Suprapubic skin (tissue), 4 donors: ENCODE results near the gene COX17. TPM values are rescaled to one million over a fixed set of nuclear protein-coding genes. Genes with fewer than 3 reads are reported as not detected.

ENCODE experiments used
- DNase-seq, 2 donors: peaks; one replicate each; pipeline ENCODE4 v3.0.0-alpha.2; 2019; ENCODE audit warnings: low spot score in 2 of 2
- H3K27ac ChIP-seq: fragments of 200-600 bp; sonication (generic); one replicate; pipeline ENCODE4 v1.5.1; 2019
- H3K27me3 ChIP-seq: fragments of 200-600 bp; sonication (generic); one replicate; pipeline ENCODE4 v1.5.1; 2019
- H3K36me3 ChIP-seq: fragments of 200-600 bp; sonication (generic); one replicate; pipeline ENCODE4 v1.5.1; 2019
- H3K4me1 ChIP-seq: fragments of 200-600 bp; sonication (generic); one replicate; pipeline ENCODE4 v1.5.1; 2019
- H3K4me3 ChIP-seq: fragments of 200-600 bp; sonication (generic); one replicate; pipeline ENCODE4 v1.5.1; 2019; ENCODE audit warnings: mild to moderate bottlenecking
- H3K9me3 ChIP-seq: fragments of 200-600 bp; sonication (generic); one replicate; pipeline ENCODE4 v1.5.1; 2019
- EP300 ChIP-seq: sonication (generic); formaldehyde crosslinking; IDR thresholded peaks from one replicate; pipeline ENCODE4 v1.6.1; 2017; ENCODE audit warnings: antibody characterized with exemption
- POLR2A ChIP-seq, 2 donors: fragments of 450-650 bp; IDR thresholded peaks; one replicate each; pipeline ENCODE4 v1.6.1; 2017; ENCODE audit warnings: antibody characterized with exemption in 2 of 2, mild to moderate bottlenecking in 2 of 2, moderate library complexity in 2 of 2
- POLR2AphosphoS5 ChIP-seq, 3 donors: sonication (generic); formaldehyde crosslinking; IDR thresholded peaks; one replicate each; pipeline ENCODE4 v1.6.1; 2017; ENCODE audit warnings: antibody characterized with exemption in 3 of 3
- WGBS: methylation state at CpG from one replicate; pipeline ENCODE4 v1.1.5; 2018; 5-methylcytosine and 5-hydroxymethylcytosine counted together
- total RNA-seq, 4 donors: library from RNA; depleted of rRNA; stranded (reverse); fragments of >200 nt; gene quantifications; one replicate each; pipeline ENCODE4 v1.1.0, GENCODE V29; 2016
- TF ChIP-seq, protein P1 (sequence below), 2 donors: fragments of 200-600 bp in 1 of 2; fragments of 450-650 bp in 1 of 2; sonication (generic) in 1 of 2; IDR thresholded peaks; one replicate each; pipeline ENCODE4 v1.5.1; 2016 to 2019; ENCODE audit warnings: antibody characterized with exemption in 2 of 2, mild to moderate bottlenecking in 1 of 2, moderate library complexity in 1 of 2

The COX17 gene
- total RNA-seq, 4 donors from 2014 or later, result 22.1 to 29.8 (median 26.0) TPM

DNA sequence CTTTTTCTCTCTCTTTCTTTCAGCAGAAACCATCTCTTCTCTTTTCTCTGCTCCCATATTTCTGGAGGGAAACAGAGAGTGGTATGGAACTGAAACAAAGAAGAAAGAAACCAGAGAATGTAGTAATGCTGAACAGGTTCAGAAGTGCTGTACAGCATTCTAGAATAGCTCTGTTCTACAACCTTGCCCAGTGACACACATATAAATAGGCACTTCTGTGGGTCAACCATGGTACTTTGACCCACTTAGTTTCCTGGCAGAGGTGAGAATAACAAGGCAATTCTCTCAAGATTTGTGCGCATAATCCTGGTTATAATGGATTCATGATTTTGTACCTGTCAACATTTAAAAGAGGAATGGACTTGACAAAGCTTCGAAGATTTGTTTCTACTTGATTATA, 37.9 kb upstream of the COX17 start:
- DNase-seq, result no peak
- Histone ChIP-seq H3K27me3 (no peaks in the 10 kb centered on the region), H3K4me1 (no peaks in the 10 kb centered on the region), H3K4me3 (no peak overlapping the region), H3K9me3 (no peaks in the 10 kb centered on the region), H3K27ac (no peak overlapping the region), H3K36me3 (no peaks in the 10 kb centered on the region)
- WGBS, result 95% methylated on average over 2 of the region's 2 CpGs
- TF ChIP-seq POLR2AphosphoS5 (IDR thresholded peaks at IDR 0.05) (no peak), POLR2A (IDR thresholded peaks at IDR 0.05) (no peak), EP300 (no peak)
- TF ChIP-seq, protein P1, sequence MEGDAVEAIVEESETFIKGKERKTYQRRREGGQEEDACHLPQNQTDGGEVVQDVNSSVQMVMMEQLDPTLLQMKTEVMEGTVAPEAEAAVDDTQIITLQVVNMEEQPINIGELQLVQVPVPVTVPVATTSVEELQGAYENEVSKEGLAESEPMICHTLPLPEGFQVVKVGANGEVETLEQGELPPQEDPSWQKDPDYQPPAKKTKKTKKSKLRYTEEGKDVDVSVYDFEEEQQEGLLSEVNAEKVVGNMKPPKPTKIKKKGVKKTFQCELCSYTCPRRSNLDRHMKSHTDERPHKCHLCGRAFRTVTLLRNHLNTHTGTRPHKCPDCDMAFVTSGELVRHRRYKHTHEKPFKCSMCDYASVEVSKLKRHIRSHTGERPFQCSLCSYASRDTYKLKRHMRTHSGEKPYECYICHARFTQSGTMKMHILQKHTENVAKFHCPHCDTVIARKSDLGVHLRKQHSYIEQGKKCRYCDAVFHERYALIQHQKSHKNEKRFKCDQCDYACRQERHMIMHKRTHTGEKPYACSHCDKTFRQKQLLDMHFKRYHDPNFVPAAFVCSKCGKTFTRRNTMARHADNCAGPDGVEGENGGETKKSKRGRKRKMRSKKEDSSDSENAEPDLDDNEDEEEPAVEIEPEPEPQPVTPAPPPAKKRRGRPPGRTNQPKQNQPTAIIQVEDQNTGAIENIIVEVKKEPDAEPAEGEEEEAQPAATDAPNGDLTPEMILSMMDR (IDR thresholded peaks at IDR 0.05), result no peak

DNA sequence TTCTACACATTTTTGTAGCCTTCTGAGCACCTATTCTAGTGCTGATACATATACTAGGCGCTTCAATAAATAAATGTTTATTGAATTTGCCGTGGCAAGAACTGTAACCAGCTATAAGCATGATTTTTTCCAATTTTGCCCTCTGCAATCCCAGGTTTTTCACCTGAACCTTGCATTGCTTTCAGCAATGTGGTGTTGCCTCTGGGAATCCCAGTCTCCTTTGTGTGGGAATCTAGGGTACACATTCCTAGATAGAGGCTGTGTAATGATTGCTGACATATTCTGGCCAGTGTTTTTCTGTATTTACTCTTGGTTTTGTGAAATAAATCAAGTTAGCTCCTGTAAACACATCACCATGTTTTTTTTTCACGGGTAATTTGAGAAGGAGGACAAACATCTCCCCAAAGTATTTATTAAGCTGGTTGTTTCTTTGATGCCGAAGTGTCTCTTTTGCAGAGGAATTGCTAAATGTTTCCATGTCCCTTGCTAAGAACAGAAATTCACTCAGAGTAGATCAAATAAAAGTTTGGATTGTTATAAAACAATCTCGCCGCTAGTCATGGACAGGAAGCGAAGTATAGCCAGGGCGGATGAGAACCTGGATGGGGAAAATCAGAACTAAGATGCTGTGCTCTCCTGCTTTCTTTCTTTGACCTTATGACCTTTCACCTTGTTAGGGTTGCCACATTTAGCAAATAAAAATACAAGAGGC, 26.8 kb upstream of the COX17 start:
- WGBS, result 63% methylated on average over 8 of the region's 8 CpGs
- H3K4me1 ChIP-seq, result peaks cover 20% of the 10 kb centered on the region
- no peaks in the 10 kb centered on the region for H3K36me3 ChIP-seq
- H3K27me3 ChIP-seq, result no peaks in the 10 kb centered on the region
- no peak for DNase-seq
- no peak for TF ChIP-seq POLR2AphosphoS5 (IDR thresholded peaks at IDR 0.05)
- TF ChIP-seq POLR2A (IDR thresholded peaks at IDR 0.05), result no peak
- TF ChIP-seq EP300, result no peak
- TF ChIP-seq, protein P1 (IDR thresholded peaks at IDR 0.05), result no peak
- H3K4me3 ChIP-seq, result no peak overlapping the region
- no peak overlapping the region for H3K27ac ChIP-seq
- H3K9me3 ChIP-seq, result no peaks in the 10 kb centered on the region

DNA sequence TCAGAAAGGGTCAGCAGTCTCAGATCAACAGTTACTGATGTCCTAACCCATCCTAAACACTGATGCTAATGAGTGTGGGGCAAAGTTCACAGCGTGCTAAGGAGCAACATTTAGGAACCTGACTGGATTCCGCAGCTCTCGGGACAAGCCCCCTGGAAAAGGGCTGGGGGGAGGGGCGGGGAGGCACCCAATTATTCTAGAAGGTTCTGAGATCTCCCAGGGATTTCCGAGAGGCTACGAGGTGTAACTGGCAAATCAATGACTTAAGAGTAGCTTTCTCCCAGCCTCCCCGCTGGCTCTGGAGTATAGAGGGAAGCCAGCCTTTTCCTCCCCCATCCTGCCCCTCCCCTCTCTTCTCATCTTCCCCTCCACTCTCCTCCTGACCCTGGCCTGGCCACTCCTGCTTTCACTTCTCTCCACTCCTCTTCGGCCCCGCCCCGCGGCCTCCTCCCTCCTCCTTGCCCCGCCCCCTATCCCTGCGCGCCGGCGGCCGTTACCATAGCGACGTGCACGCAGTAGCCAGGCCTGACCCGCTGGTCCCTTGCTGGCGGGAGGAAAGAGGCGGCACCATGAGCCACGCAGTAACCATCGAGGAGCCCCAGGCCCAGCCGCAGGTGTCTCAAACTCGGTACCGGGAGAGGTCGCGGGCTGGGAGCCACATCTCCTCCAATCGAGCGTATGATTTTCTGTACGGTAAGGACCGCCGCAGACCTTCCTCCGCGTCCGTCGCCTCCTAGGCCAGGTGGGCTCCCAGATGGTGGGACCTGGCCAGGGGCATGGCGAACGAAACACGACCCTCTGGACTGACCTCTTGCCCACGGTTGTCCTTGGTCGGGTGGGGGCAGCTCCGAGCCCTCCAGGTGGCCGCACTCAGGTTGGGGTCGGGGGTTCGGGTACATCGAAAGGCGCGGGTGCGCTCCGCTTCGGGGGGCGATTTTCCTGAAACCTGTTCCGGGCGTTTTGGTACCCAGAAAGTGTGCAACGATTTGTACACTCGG, 25.6 kb upstream of the COX17 start, which contains the start of gene CFAP91:
Gene CFAP91, plus strand, starts transcription at position 493 of the 998 bp plus-strand sequence. Its CDS starts 77 bp downstream, at position 570.
- 5% methylated on average over 44 of the region's 59 CpGs for WGBS
- Histone ChIP-seq H3K4me1 (peaks cover 20% of the 10 kb centered on the region), H3K36me3 (no peaks in the 10 kb centered on the region), H3K9me3 (no peaks in the 10 kb centered on the region), H3K27me3 (no peaks in the 10 kb centered on the region), H3K4me3 (peak within 1 kb of the TSS; percentile 53), H3K27ac (no peak within 1 kb of the TSS)
- no peak for TF ChIP-seq EP300
- TF ChIP-seq, protein P1 (IDR thresholded peaks at IDR 0.05), result no peak
- TF ChIP-seq POLR2AphosphoS5 (IDR thresholded peaks at IDR 0.05), result no peak
- TF ChIP-seq POLR2A (IDR thresholded peaks at IDR 0.05), result no peak
- DNase-seq, result peak; percentile 97 to 98

DNA sequence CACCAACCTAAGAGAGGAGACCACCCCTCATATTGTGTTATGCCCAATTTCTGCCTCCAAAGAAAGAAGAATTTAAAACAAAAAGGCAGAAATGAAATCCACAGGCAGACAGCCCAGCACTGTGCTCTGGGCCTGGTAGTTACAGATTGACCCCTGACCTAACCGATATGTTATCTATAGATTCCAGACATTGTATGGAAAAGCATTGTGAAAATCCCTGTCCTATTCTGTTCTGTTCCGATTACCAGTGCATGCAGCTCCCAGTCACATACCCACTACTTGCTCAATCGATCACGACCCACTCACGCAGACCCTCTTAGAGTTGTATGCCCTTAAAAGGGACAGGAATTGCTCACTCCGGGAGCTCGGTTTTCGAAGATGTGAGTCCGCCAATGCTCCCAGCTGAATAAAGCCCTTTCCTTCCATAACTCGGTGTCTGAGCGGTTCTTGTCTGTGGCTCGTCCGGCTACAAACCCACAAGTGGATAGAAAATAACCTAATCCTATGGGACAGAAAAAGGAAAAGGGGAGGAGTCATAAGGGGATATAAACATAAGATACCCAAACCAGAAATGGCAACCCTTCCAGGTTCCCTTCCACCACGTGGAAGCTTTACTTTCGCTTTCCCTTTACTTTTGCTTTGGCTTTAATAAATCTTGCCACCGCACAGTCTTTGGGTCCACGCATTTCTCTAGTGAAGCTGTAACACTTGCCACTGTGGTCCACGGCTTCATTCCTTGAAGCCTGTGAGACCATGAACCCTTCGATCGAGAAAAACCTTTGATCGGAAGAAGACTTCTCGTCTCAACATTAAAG, 23.9 kb upstream of the COX17 start:
- Histone ChIP-seq H3K36me3 (no peaks in the 10 kb centered on the region), H3K4me1 (peaks cover 20% of the 10 kb centered on the region), H3K27me3 (no peaks in the 10 kb centered on the region), H3K9me3 (no peaks in the 10 kb centered on the region), H3K4me3 (no peak overlapping the region), H3K27ac (no peak overlapping the region)
- no peak for TF ChIP-seq POLR2A (IDR thresholded peaks at IDR 0.05)
- TF ChIP-seq, protein P1 (IDR thresholded peaks at IDR 0.05), result no peak
- no peak for TF ChIP-seq EP300
- TF ChIP-seq POLR2AphosphoS5 (IDR thresholded peaks at IDR 0.05), result no peak
- 85% methylated on average over 9 of the region's 22 CpGs for WGBS
- DNase-seq, result no peak
